Ecto neural progenitor cell (in vitro differentiated cells): ENCODE results near the gene SIRT6.
"Not testable (repeated sequence)": the region's sequence is repeated elsewhere in the genome, so short reads cannot be mapped to it uniquely, and the experiment has no call there.

Source experiments
- DNase-seq: peaks from one replicate; pipeline ENCODE4 v3.0.0-alpha.2; 2018; ENCODE audit warnings: low spot score

Gene SIRT6

GRCh38 chr19:4199699-4200293, 17.4 kb upstream of the SIRT6 start:
- DNase-seq: no peak

DNA sequence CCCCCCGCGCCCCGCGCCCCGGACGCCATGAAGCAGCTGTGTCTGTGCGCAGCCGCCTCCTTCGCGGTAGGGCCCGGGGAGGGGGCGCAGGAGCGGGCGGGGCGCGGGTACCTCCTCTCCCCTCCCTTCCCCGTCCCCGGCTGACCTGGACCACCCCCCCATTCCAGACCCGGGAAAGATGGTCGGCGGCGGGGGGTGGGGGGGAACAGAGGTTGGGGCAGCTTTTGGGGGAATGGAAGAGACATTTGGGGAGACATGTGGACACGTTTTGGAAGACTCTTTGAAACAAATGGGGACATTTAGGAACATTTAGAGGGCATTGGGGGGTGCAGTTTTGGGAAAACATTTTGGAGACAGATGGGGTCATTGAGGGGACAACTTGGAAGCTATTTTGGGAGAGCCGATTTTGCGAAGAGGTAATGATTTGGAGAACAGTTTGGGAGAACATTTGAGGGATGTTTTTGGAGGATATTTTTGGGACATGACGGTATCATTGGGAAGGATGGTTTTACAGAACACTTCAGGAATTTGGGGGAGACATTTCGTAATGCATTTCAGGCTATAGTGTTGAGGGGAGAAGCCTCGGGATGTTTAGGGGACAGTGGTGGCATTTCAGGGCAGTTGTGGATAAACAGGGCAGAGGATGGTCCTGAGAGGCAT, 16.2 kb upstream of the SIRT6 start:
- peak; percentile 64 for DNase-seq

DNA sequence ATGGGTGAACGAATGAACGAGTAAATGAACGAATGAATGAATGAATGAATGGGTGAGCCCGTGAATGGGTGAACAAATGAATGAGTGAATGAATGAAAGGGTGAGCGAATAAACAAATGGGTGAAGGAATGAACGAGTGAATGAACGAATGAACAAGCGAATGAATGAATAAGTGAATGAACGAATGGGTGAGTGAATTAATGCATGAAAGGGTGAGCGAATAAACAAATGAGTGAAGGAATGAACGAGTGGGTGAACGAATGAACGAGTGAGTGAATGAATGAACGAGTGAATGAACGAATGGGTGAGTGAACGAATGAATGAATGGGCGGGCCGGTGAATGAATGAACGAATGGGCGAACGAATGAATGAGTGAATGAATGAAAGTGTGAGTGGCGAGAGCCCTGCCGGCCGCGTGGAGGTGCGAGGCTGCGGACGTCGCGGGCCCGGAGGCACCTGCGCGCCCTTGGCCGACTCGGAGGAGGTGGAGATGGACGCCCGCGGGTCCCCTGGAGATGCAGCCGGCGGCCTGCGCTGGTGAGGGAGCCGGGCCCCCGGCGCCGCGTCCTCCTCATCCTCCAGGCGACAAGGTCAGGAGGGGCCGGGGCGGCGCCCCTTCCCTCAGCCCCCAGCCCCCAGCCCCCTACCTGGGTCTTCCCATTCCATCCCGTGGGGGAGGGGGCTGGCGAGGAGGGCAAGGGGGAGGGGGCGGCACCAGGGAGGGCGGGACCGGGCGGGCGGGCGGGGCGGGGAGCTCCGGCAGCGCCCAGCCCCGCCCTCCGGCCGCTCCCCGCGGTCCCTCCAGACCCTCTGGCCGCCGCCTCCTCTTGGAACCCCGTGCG, 15.5 kb upstream of the SIRT6 start:
- no peak for DNase-seq

DNA sequence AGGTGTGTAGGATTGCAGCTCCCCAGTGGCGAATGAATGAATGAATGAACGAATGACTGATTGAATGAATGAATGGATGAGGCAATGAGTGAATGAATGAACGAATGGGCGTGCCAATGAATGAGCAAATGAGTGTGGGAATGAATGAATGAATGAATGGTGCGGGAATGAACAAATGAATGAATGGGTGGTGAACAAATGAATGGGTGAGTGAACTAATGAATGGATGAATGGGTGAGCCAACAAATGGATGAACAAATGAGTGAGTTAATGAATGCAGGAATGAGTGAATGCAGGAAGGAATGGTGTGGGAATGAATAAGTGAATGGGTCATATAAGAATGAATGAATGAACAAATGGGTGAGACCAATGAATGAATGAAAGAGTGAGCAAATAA, 14.9 kb upstream of the SIRT6 start:
- DNase-seq: no peak

DNA sequence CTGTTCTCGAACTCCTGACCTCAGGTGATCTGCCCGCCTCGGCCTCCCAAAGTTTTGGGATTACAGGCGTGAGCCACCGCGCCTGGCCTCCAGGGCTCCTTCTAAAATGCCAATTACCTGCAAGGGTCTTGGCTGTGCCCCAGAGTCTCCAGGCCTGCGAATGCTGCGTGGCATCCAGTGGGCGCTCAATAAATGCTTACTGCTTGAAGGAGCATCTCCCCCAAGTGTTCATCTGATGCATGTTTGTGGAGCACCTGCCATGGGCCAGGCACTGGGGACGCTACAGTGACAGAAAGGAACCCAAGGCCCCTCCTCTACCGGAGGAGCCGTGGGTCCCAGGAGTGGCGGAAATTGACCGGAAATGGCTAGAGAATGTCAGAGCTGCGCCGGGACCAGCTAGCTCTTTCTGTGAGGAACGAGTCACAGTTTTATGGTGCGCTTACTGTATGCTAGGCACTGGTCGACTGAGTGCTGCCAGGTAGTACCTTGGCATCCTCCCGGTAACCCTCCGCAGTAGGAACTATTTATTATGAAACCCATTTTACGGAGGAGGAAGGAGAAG, 14.3 kb upstream of the SIRT6 start:
- DNase-seq: no peak

DNA sequence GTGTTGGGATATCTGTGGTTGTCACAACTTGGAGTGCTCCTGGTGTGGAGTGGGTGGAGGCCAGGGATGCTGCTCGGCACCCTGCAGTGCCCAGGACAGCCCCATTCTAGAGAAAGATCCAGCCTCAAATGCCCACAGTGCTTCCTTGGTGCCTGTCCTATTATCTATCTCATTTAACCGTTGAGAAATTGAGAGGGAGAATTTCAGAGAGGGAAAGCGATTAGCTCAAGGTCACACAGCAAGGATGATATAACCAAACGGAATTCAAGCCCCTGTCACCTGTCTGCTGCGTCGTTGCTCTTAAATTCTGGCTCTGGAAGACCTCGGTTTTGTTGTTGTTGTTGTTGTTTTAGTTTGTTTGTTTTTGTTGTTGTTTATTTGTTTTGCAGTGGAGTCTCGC, 13.6 kb upstream of the SIRT6 start:
- DNase-seq: no peak

DNA sequence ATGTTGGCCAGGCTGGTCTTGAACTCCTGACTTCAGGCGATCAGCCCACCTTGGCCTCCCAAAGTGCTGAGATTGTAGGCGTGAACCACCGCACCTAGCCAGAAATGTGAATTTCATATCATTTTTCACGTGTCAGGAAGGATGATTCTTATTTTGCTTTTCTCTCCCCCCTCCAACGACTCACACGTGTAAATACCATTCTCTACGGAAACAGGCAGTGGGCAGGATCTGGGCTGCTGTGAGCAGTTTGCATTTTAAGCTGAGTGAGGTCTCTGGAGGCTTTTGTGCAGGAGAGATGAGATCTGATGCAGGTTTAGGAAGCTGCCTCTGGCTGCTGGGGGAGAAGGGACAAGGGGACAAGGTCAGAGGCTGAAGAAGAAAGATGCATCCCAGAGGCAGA, 12.0 kb upstream of the SIRT6 start:
- DNase-seq: no peak

DNA sequence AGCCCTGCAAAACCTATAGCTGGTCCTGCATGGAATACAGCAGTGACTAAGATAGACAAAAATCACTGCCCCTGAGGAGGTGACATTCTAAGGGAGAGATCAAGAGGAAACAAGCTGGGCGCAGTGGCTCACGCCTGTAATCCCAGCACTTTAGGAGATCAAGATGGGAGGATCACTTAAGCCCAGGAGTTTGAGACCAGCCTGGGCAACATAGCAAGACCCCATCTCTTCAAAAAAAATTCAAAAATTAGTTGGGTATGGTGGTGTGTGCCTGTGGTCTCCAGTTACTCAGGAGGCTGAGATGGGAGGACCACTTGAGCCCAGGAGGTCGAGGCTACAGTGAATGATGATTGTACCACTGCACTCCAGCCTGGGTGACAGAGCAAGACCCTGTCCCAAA, 10.2 kb upstream of the SIRT6 start:
- not testable (repeated sequence) for DNase-seq

GRCh38 chr19:4189641-4190040, 7.3 kb upstream of the SIRT6 start:
- DNase-seq: no peak

GRCh38 chr19:4187313-4188122, 5.2 kb upstream of the SIRT6 start:
- no peak for DNase-seq

DNA sequence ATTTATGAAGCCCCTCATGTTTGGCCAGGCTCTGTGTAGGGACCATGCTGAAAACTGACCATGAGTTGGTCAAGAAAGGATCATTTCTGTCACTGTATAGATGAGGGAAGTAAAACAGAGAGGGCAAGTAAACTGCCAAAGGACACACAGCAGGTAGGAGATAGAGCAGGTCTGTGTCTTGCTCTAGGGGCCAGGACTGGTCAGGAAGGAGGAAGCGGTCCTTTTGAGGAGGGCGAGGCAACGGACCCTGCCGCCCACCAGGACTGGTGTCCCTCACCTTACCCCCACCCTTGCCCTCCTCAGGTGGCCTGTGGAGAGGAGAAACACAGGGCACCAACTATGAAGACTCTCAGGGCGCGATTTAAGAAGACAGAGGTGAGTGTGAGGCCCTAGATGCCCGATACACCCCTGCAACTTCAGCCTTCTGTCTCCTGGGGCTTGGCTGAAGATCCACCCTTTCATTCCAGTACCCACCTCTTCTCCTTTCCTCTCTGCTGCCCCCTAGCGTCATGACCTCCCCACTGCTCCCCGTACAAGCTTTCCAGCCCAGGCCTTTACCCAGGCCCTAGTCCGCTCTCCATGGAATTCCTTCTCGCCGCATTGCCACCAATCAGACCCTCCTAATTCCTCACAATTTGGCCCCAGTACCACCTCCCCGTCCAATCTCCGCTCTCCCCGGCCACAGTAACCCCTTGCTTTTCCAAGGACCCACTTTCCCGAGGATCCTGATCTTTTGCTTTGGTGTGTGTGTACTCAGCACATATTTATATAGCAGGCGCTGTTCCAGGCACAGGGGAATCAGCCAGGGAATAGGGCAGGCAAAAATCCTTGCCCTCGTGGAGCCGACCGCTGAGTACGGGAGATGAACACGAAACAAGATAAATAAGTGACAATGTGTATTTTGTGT, 4.0 kb upstream of the SIRT6 start:
- peak; percentile 90 for DNase-seq

DNA sequence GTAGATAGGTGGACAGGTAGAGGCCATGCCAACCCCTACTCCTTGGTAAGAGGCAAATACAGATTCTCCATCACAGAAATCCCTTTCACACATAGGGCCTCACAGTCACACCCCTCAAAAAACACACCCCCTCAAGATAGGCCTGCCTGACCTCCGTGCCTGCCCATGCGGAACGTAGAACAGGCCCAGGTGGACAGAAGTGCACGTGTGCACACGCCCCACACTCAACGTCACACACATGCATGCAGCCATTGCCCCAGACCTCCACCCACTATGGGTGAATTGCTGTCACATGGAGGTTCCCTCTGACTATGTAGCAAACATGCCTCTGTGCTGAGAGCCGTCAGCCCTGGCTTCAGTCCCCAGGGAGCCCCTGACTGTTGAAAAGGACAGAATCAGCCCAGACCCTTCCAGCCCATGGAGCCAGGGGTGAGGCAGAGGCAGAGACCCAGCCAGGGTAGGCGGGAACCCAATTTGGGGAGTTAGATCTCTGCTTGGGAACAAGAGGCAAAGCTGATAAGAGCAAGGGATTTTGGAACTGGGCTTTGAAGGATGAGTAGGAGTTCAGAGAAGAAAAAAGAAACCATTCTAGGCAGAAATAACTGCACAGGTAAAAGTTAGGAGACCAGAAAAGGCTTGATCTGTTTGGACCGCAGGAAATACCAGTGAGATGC, 3.2 kb upstream of the SIRT6 start:
- DNase-seq: no peak

- DNase-seq: no peak
Observed at GRCh38 chr19:4184718-4185352, 2.5 kb upstream of the SIRT6 start.

GRCh38 chr19:4183967-4184717, 1.8 kb upstream of the SIRT6 start:
- no peak for DNase-seq

- no peak for DNase-seq
Observed at GRCh38 chr19:4181053-4181508, 1.3 kb downstream of the SIRT6 start.

- DNase-seq: no peak
Observed at GRCh38 chr19:4178990-4179389, 3.4 kb downstream of the SIRT6 start.

- no peak for DNase-seq
Observed at GRCh38 chr19:4177146-4177545, 5.2 kb downstream of the SIRT6 start.

DNA sequence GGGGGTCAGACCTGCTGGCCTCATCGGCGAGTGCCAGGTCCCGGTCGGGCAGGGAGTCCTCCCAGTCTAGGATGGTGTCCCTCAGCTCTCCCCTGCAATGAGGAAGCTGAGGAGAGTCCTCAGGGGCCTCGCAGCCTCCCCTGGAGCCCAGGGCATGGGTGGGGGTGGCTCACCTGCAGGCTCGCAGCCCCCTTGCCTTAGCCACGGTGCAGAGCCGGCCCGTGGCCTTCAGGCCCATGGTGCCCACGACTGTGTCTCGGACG, 6.8 kb downstream of the SIRT6 start:
- no peak for DNase-seq

DNA sequence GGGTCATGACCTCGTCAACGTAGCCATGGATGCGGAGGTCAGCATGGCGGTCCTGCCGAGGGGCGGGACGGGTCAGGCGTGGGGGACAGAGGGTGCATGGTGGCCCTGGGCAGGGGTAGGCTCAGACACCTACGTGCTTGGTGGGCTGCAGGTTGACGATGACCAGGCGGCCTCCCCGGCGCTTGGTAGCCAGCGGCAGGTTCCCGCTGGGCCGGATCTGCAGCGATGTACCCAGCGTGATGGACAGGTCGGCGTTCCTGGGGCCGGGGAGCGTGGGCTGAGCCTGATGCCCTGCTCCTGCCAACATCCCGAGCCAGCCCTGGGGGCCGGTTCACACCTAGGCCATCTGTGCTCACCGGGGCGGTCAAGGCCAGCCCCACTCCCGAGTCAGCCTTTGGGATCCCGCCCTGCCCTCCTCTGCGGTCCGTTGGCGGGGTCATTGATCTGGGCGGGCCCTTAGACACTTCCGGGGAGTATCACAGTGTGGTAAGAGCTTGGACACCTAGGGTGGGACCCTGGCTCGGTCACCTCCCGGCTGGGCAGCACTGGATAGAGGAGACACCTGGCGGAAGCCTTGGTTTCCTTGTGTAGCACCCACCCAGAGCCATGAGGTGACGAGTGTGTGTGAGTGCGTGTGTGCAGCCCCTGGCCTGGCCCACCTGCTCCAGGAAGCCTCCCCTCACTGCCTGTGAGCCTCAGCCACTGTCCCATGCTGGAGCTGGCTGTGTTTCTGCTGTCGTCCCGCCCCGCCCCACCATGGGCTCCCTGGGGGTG, 7.3 kb downstream of the SIRT6 start:
- no peak for DNase-seq
